SIG-M5 treated with dmso at 0.1 percent for 504 hours (cell line): Measurements from ENCODE around the gene MAPKAPK2.
"Not testable (repeated sequence)": the region's sequence is repeated elsewhere in the genome, so short reads cannot be mapped to it uniquely, and the experiment has no call there.

ENCODE experiments used
- DNase-seq: peaks from one replicate; lab custom pipeline; 2025; ENCODE audit not compliant: unreplicated experiment; lab: John Stamatoyannopoulos, UW

Gene MAPKAPK2

GRCh38 chr1:206770531-206771337 lies 86.0 kb downstream of the MAPKAPK2 start, which contains the start of gene IL19:
IL19 (plus strand) TSS chr1:206770773; CDS start chr1:206836663, 65,890 bp downstream.
- peak; percentile 92 for DNase-seq

- no peak for DNase-seq
These were observed 86.6 kb downstream of the MAPKAPK2 start for GRCh38 chr1:206771338-206771692.

GRCh38 chr1:206772243-206772937 lies 87.7 kb downstream of the MAPKAPK2 start, which contains the start of gene IL10:
IL10 (minus strand) TSS chr1:206772494; CDS start chr1:206772435, 59 bp downstream.
- peak; percentile 61 for DNase-seq

GRCh38 chr1:206774093-206774492 lies 89.4 kb downstream of the MAPKAPK2 start:
- DNase-seq: peak; percentile 64

- DNase-seq: peak; percentile 70
These were observed 91.5 kb downstream of the MAPKAPK2 start for GRCh38 chr1:206776229-206776628.

- no peak for DNase-seq
These were observed 93.3 kb downstream of the MAPKAPK2 start for GRCh38 chr1:206778031-206778430.

GRCh38 chr1:206778911-206779310 lies 94.2 kb downstream of the MAPKAPK2 start:
- not testable (repeated sequence) for DNase-seq

GRCh38 chr1:206779638-206780037 lies 94.9 kb downstream of the MAPKAPK2 start:
- DNase-seq: peak; percentile 79

- no peak for DNase-seq
These were observed 97.7 kb downstream of the MAPKAPK2 start for GRCh38 chr1:206782448-206782847.

GRCh38 chr1:206783506-206783905 lies 98.8 kb downstream of the MAPKAPK2 start:
- no peak for DNase-seq
